HG03103 (cell line): Measurements from ENCODE around the gene LRP8.
A peak's percentile ranks its signal among the peaks of the same experiment; 100 is the strongest.

Experiments used
- ATAC-seq: cut with Tn5 transposase; IDR thresholded peaks from one replicate; pipeline ENCODE4 v1.9.1; 2021; ENCODE audit warnings: low read depth; ENCODE audit not compliant: unreplicated experiment

LRP8 gene

GRCh38 chr1:53267761-53268160 is 60.1 kb downstream of the LRP8 start:
- ATAC-seq: no peak

- no peak for ATAC-seq
Measured at GRCh38 chr1:53266038-53266437, 61.8 kb downstream of the LRP8 start.

- no peak for ATAC-seq
Measured at GRCh38 chr1:53265581-53265980, 62.3 kb downstream of the LRP8 start.

GRCh38 chr1:53264048-53264447 is 63.8 kb downstream of the LRP8 start:
- no peak for ATAC-seq

GRCh38 chr1:53262000-53262399 is 65.9 kb downstream of the LRP8 start:
- ATAC-seq: no peak

- no peak for ATAC-seq
Measured at GRCh38 chr1:53260631-53261247, 67.1 kb downstream of the LRP8 start.

GRCh38 chr1:53259932-53260331 is 67.9 kb downstream of the LRP8 start:
- ATAC-seq: peak; percentile 79

- no peak for ATAC-seq
Measured at GRCh38 chr1:53258216-53258615, 69.7 kb downstream of the LRP8 start.

- ATAC-seq: no peak
Measured at GRCh38 chr1:53257454-53258081, 70.3 kb downstream of the LRP8 start.

GRCh38 chr1:53256511-53257453 is 71.1 kb downstream of the LRP8 start:
- no peak for ATAC-seq

- no peak for ATAC-seq
Measured at GRCh38 chr1:53255031-53255430, 72.8 kb downstream of the LRP8 start.

GRCh38 chr1:53254011-53254640 is 73.7 kb downstream of the LRP8 start:
- ATAC-seq: no peak

- ATAC-seq: no peak
Measured at GRCh38 chr1:53250325-53250724, 77.5 kb downstream of the LRP8 start.

GRCh38 chr1:53249706-53250105 is 78.2 kb downstream of the LRP8 start:
- no peak for ATAC-seq

GRCh38 chr1:53246261-53247134 is 81.4 kb downstream of the LRP8 start:
- ATAC-seq: no peak

- ATAC-seq: no peak
Measured at GRCh38 chr1:53244141-53244540, 83.7 kb downstream of the LRP8 start.

GRCh38 chr1:53242381-53242780 is 85.5 kb downstream of the LRP8 start:
- no peak for ATAC-seq

- no peak for ATAC-seq
Measured at GRCh38 chr1:53241828-53242227, 86.0 kb downstream of the LRP8 start.

- peak; percentile 98 for ATAC-seq
Measured at GRCh38 chr1:53238197-53239155, 89.4 kb downstream of the LRP8 start, which contains the start of gene MAGOH. Gene MAGOH (minus strand): TSS chr1:53238518. CDS start chr1:53238448, 70 bp downstream.
